DMS53 treated with DMSO at 0.1 percent for 48 hours (cell line): Measurements from ENCODE around the gene NINJ2.
"Not testable (repeated sequence)": the region's sequence is repeated elsewhere in the genome, so short reads cannot be mapped to it uniquely, and the experiment has no call there.

Experiments
- DNase-seq: peaks from one replicate; lab custom pipeline; 2025; ENCODE audit not compliant: unreplicated experiment; lab: John Stamatoyannopoulos, UW

NINJ2 gene, protein sequence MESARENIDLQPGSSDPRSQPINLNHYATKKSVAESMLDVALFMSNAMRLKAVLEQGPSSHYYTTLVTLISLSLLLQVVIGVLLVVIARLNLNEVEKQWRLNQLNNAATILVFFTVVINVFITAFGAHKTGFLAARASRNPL

DNA sequence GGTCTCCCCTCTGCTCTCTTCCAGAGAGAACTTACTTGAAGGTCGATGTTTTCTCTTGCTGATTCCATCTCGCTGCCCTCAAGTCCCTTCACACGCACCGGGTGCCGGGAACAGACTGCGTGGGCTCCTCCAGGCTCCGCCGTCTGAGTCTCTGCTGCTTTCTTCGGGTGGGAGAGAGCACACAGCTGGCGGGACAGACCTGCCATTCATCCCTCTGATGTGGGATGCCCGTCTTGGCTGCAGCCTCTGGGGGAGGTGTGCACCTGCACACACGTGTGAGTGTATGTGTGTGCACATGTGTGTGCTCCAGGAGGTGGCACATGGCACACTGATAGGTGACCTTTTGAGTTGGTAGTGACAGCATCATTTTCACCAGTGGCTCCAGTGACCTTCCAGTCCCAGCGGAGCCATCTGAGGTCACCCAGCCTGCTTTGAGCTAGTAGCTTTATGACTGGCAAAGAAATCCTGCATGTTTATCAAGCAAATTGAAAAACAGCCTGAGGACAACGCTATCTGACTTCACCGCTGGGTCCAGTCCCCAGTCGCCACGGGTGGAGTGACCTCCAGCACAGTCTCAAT lies at the start of gene NINJ2:
Gene NINJ2, minus strand, starts transcription at position 153 of the 579 bp plus-strand sequence. Its CDS starts 85 bp downstream, at position 68.
- no peak for DNase-seq

DNA sequence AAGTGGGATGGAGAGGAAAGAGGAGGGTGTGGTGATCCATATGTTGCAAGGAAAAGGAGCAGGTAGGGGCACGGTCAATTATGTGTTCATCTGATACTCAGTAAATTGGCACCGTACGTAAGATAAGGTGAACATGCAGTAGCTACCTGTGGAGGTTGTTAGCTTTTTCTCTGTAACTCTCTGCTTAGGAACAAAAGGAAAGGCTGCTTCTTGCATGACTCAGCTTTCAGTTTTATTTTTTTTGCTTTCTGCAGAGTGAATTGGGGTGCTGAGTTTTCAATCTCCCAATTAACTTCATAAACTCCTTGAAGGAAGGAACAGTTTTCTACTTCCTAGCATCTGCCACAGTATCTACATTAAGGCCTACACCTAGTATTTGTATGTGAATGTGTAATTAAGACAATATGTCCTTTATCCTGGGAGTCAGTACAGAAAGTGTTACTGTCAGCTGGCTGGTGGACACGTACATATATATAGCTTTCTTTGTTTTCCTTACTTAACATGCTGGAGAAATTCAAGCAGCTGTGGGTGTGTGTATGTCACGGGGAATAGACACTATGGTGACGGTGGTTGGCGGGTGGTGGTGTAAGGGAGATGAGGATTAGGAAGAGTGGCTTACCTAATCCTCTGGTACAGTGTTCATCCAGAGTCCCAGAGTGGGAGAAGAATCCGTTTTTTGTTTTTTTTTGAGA lies 49.1 kb upstream of the NINJ2 start:
- peak; percentile 27 for DNase-seq

DNA sequence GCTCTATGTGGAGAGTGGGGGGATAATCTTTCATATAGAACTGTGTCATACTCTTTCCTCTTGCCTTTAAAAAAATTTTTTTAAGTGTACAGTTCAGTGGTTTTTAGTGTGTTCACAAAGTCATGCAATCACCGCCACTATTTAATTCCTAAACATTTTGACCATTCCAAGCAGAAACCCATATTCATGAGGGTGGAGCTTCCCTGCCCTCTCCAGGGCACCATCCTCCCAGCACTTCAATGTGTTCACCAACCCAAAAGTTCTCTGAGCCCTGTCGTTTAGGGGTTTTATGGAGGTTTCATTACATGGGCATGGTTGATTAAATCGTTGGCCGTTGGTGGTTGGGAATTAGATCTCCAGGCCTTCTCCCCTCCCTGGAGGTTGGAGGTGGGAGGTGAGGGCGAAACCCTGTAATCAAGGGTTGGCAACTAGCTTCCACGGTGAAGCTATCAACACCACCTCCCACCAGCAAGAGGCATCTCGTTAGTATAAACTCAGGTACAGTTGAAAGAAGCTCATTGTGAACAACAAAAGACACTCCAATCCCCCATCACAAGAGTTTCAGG lies 46.3 kb upstream of the NINJ2 start:
- no peak for DNase-seq

DNA sequence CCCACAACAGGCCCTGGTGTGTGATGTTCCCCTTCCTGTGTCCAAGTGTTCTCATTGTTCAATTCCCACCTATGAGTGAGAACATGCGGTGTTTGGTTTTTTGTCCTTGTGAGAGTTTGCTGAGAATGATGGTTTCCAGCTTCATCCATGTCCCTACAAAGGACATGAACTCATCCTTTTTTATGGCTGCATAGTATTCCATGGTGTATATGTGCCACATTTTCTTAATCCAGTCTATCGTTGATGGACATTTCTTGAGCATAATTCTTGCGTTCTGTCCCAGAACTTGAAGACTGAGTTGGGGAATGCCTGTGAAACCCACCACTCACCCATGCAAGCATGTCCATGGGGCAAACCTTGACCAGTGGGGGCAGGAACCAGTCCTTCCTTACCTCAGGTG lies 44.8 kb upstream of the NINJ2 start:
- not testable (repeated sequence) for DNase-seq

DNA sequence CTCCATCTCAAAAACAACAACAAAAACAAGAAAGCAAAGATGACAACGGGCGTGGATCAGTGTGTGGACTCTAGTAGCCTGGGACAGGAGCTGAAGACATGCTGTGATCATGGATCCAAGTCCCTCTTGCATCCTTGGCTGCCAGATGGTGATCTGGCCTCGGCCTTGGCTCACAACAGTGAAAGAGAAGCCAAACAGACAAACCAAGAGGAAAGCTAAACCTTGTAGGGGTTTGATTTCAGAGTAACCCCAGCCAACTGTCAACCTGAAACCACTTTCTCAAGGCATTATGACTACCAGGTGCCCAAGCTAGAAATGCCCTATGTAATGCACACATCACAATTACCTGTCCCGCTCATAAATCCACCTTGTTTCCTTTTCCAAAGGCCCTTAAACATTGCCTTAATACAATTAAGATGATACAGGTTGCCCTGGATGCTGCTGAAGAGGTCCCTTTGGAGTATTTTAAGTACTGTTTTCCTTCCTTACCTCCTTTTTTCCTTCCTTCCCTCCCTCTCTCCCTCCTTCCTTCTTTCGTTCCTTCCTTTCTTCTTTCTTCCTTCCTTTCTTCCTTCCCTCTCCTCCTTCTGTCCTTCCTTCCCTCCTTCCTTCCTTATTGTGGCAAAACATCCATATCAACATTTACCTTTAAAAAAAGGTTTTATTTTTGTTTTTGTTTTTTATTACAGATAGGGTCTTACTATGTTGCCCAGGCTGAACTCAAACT lies 41.4 kb upstream of the NINJ2 start:
- no peak for DNase-seq

DNA sequence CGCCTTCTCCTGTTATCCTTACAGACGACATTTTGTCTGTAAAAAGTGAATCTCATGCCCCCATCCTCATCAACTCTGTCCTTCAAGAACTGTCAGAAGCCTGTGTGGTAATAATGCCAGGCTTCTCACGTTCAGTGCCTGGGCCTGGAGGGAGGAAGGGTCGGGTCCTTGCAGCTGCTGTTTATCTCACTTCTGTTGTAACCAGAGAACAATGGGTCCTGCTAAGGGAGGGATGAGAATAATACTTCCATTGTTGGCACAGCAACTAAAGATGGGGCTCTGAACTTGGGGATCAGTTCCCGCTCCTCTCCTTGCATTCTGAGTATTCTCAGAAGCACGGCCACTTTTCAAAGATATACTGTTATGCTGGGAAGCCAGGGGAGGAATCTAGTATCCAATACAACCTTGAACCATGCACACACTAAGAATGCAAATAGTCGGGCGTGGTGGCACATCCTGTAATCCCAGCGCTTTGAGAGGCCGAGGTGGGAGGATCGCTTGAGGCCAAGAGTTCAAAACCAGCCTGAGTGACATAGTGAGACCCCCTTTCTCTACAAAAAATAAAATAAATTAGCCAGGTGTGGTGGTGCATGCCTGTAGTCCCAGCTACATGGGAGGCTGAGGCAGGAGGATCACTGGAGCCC lies 38.8 kb upstream of the NINJ2 start:
- DNase-seq = no peak

DNA sequence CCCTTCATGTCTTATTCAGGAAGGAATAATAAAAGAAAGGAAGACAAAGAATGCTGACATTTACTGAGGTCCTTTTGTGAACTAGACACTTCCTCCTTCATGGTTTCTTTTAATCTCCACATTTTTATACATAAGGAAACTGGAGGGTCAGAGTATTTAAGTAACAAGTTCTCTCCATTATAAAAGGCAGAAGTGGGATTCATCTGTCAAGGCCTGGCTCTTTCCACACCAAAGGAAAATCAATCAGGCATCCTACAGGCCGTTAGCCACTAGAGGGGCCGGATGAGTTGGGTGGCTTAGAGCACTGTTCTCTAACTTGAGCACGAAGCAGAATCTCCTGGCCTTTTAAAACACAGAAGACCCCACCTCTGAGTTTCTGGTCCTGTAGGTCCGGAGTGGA lies 36.8 kb upstream of the NINJ2 start:
- DNase-seq = no peak

DNA sequence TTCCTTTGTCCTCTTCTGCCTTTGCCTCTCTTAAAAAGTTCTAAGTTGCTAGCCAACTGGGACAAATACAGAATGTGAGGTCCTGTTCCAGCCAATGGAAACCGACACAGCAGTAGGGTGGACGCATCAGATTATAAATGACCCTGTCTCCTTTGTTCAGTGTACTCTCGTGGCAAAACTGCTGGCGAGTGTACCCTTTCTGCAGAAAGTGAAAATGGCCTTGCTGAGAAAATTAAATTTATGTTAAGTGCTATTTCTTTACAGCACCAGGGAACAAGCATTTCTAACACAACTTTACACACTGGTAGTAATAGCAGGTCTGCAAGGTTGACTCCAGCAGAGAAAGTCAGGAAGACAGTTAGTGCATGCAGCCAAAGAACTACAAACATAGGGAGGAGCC lies 35.0 kb upstream of the NINJ2 start:
- DNase-seq = not testable (repeated sequence)

DNA sequence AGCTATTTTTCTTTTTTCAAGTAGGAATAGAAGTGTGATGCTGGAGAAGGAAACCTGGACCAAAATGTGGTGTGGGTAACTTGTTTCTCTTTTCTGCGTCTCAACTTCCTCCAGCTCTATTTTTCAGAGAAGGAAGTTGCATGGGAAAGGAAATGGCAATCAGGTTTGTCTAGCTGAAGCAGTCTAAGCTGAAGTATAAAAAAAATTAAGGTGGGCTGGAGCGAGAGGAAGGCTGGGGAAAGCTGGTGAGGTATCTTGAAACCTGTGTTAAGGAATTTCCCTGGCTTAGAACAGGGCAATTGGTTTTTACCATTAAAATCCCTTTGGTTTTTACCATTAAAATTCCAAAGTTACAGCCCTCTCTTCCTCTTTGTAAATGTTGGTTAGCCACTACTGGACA lies 34.2 kb upstream of the NINJ2 start:
- DNase-seq = no peak

DNA sequence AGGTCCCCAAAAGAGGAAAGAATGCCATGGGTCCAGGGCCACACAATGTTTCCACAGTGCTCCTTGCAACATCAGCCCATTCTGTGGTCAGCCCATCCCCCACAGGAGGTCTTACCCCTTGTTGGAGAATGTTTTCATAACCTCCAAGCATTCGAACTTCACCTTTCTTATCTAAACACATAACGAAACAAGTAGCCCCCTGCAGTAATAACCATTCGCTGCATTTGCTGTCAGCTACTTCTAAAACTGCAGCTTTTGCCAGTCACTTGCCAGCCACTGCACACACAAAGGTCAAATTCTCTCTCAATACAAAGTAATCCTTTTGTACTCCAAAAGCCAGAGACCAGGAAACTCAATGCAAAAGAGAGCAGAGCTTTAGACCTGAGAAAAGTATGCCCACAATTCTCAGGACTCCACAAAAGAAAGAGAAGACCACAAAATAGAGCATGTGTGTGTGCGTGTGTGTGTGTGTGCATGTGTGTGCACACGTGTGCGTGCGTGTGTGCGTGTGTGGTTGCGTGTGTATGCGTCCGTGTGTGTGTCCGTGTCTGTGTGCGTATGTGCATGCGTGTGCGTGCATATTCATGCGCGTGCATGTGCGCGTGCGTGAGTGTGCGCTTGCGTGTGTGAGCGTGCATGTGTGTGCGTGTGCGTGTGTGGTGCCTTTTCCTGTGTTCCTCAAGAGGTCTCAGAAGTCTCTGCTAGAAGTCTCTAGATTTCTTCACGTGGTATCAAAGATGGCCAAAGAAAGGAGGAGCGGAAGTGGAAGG lies 31.7 kb upstream of the NINJ2 start:
- no peak for DNase-seq

DNA sequence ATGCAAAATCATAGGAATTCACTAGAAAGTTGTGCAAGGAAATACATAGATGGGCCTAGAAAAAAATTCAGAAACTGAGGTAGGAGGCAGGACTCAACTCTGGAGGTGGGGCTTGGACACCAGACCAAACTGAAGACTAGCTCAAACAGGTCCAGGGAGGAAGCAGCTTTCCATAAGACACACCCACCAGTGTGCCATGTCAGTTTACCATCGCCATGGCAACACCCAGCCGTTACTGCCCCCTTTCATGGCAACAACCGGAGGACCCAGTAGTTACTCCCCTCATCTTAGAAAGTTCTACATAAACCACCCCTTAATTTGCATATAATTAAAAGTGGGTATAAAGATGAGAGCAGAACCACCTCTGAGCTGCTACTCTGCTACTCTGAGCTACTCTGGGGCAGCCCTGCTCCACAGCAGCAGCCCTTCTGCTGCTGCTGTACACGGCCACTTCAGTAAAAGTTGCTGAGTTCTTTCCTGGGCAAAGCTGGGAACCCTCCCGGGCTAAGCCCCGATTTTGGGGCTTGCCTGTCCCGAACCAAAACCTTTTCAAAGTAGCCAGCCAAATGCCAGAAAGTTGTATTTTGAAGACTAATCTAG lies 30.8 kb upstream of the NINJ2 start:
- no peak for DNase-seq

DNA sequence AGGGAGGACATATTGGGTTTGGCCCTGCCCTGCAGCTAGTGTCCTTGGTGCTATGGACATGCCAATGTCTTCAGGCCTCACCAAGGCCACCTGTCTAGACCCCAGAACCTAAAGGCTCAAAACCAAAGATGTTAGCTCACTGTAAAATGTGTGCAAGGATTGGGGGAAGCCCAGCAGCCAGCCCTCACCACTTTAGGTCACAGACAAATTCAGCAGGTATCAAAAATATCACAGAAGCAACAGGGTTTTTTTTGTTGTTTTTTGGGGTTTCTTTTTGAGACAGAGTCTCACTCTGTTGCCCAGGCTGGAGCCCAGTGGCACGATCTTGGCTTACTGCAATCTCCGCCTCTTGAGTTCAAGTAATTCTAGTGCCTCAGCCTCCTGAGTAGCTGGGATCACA lies 29.0 kb upstream of the NINJ2 start:
- DNase-seq = no peak

DNA sequence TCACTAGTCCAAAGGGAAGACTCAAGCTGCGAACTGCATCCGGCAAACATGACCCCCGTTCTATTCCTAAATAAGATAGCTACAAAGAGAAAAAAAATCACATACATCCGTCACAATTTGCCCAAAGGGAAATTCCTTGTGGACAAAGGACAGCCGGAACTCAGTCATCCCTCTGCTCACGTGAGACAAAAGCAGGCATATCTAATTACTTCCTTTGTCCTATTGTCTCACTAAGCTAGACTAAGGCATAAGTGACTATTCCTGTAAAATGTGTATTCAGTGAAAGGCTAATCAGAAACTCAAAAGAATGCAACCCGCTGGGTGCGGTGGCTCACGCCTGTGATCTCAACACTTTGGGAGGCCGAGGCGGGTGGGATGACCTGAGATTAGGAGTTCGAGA lies 27.2 kb upstream of the NINJ2 start:
- DNase-seq = peak; percentile 36

DNA sequence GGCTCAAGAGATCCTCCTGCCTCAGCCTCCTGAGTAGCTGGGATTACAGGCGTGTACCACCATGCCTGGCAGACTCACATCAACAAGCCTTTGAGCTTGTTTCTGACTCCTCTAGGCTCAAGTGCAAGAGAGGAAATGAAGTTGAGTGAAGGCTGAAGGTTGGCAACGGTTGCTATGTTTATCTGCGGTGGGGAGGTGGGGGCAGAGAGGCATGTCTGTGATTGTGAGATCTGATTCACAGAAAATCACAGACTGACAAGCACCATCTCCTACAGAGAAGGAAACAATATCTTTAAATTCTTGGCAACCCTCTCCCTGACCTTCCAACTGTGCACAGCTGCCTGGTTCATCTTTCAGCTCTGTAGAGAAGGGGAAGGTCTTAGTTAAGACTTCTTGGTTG lies 22.1 kb upstream of the NINJ2 start:
- no peak for DNase-seq

DNA sequence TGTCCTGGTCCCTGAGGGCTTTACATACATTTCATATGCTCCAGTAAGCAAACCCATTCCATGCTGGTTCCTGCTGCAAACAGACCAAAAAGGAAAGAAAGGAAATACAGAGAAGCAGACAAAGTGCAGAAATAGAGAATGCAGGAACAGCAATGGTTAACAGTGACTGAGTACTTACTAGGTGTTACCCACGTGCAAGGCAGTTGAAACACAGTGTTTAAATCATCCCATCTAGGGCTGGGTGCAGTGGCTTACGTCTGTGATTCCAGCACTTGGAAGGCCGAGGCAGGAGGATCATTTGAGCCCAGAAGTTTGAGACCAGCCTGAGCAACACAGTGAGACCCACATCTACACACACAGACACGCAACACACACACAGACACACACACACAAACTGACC lies 21.2 kb upstream of the NINJ2 start:
- DNase-seq = no peak

DNA sequence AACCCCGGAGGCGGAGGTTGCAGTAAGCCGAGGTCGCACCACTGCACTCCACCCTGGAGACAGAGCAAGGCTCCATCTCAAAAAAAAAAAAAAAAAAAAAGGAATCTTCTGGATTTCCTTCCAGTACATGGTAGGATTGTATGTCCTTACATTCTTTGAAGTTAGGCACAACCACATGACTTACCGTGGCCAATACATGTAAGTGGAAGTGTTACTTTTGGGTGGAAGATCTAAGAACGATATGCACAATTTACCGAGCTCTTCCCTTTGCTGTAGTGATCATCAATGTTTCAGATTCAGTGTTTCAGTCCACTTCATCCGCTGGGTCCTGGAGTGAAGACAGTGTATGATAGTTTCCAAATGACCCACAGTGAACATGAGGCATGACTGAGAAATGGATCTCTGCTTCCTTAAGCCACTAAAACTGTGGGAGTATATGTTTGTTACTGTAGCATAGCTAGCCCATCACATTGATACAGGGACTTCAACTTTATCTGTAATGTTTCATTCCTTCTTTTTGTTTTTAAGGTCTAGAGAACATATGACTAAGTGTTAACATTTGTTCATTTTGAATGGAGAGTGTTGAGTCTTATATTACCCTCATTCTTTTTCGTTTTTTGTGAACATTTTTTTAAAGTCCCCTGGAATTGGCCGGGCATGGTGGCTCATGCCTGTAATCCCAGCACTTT lies 18.5 kb upstream of the NINJ2 start:
- DNase-seq = no peak

DNA sequence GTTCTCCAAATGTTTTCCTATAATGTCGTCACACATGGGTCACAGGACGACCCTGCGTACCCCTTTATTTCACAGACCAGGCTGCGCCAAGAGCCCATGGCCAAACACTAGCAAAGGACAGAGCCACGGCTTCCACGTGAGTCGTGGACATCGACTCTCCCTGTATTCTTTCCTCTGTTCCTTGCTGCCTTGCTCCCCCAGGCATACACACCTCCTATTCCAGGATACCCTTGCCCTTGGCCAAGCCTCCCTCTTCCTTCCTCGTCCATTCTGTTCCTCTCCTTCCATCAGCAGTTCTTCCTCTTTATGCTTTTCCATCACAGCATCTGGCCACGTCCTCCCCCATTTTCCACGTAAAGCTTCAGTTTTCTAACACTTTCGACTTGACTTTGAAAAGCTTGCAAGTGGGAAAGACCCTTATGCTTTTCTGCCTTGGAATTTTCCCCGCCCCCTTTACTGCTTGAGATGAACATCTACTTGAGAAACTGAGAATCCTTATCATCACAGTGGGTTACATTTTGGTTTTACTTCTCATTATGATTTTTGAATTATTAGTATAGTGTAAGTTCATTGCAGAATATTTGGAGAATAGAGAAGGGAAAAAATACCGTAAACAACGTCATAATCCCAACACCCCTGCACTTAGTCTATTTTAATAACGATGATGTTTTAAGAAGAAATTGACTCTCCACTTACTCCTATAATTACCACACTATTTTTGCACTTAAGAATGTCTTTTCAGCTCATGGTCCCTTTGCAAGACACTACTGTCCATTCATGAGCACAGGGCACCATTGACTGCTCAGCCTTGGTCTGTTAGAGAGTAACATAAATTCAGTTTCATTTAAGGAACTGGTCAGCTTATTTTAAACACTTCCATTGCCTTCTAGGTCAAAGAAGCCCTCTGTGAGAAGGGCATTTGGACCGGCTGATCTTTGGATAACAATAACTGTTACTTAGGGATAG lies 15.8 kb upstream of the NINJ2 start:
- DNase-seq = no peak

DNA sequence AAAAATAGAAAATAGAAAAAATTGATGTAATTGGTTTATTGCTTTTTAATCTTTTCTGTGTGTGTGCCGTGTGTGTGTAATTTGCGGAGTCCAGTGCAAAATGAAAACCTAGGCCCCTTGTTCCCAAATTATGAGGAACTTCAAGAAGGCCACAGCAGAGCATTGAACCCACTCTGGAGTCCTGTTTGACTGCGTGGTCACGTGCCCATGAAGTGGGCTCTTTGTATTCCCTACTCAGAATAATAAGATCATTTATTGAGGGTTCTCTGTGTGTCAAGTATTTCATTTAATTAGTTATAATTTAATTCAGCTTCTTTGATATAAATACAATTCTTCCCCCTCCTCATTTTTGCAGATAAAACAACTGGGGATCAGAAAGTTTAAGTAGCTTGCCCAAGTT lies 12.3 kb upstream of the NINJ2 start:
- no peak for DNase-seq
